Stomach (tissue), 9 donors: ENCODE results near the gene YPEL1. TPM values are rescaled to one million over a fixed set of nuclear protein-coding genes. Genes with fewer than 3 reads are reported as not detected.
"Not testable (repeated sequence)": the region's sequence is repeated elsewhere in the genome, so short reads cannot be mapped to it uniquely, and the experiment has no call there.

Experiments used
- DNase-seq, 2 donors: peaks; one replicate each; pipeline versions ENCODE4 v3.0.0 to v3.0.0-alpha.2; 2013 to 2019
- H3K27ac ChIP-seq, 5 donors: fragments of 200-600 bp in 4 of 5; sonication (generic) in 4 of 5; one replicate each; pipeline ENCODE4 v1.5.1; 2013 to 2019; ENCODE audit warnings: mild to moderate bottlenecking in 1 of 5, moderate library complexity in 1 of 5
- H3K27me3 ChIP-seq, 3 donors: fragments of 200-600 bp; sonication (generic); one replicate each; pipeline ENCODE4 v1.5.1; 2017 to 2019; ENCODE audit warnings: mixed run types in 1 of 3
- H3K36me3 ChIP-seq, 4 donors: fragments of 200-600 bp; sonication (generic); 1 replicate in 3 of 4; 2 replicates in 1 of 4; pipeline ENCODE4 v1.5.1; 2016 to 2019
- H3K4me1 ChIP-seq, 4 donors: fragments of 200-600 bp; sonication (generic); one replicate each; pipeline ENCODE4 v1.5.1; 2016 to 2019
- H3K4me3 ChIP-seq, 4 donors: fragments of 200-600 bp; sonication (generic) in 3 of 4; one replicate each; pipeline ENCODE4 v1.5.1; 2016 to 2019; ENCODE audit warnings: mild to moderate bottlenecking in 1 of 4
- H3K9me3 ChIP-seq, 4 donors: fragments of 200-600 bp; sonication (generic); one replicate each; pipeline ENCODE4 v1.5.1; 2016 to 2019
- CTCF ChIP-seq, 7 experiments: fragments of 450-650 bp in 4 of 7; fragments of 200-600 bp in 3 of 7; sonication (generic) in 3 of 7; IDR thresholded peaks; one replicate each; pipeline ENCODE4 v1.5.1; 2016 to 2019; ENCODE audit warnings: antibody characterized with exemption in 7 of 7, control low read depth in 2 of 7, mild to moderate bottlenecking in 1 of 7
- EP300 ChIP-seq: sonication (generic); formaldehyde crosslinking; IDR thresholded peaks from one replicate; pipeline ENCODE4 v1.6.1; 2017; ENCODE audit warnings: antibody characterized with exemption
- POLR2A ChIP-seq, 4 donors: fragments of 450-650 bp; IDR thresholded peaks; one replicate each; pipeline ENCODE4 v1.6.1; 2016; ENCODE audit warnings: antibody characterized with exemption in 4 of 4, control low read depth in 2 of 4, mild to moderate bottlenecking in 1 of 4, moderate library complexity in 1 of 4
- POLR2AphosphoS5 ChIP-seq, 3 donors: sonication (generic); formaldehyde crosslinking; IDR thresholded peaks; one replicate each; pipeline ENCODE4 v1.6.1; 2016; ENCODE audit warnings: antibody characterized with exemption in 3 of 3
- WGBS, 5 donors: extraction: QIAGEN DNeasy Blood & Tissue Kit in 3 of 5; methylation state at CpG; one replicate each; pipeline versions ENCODE4 v1.1.5 to v1.1.7; 2013 to 2018; 5-methylcytosine and 5-hydroxymethylcytosine counted together
- intact Hi-C: fragments of 100-400 bp; cut with DNase I; formaldehyde crosslinking; loops from one replicate; pipeline ENCODE4 v1.15.1; 2023; ENCODE audit warnings: low total_unique reads
- polyA plus RNA-seq, 3 donors: library from polyadenylated mRNA; stranded (reverse); fragments of 200-250 nt; gene quantifications; one replicate each; pipeline ENCODE4 v1.2.3, GENCODE V29; 2013
- total RNA-seq, 5 donors: library from RNA; depleted of rRNA; stranded (reverse); fragments of >200 nt; gene quantifications; one replicate each; pipeline versions ENCODE4 v1.1.0 to v1.2.3, GENCODE V29; 2014 to 2016
- donor health status: healthy with polysubstance abuse.
- donor health status: Bipolar disorder and iron deficiency.
- donor health status: healthy.

YPEL1 gene
- total and polyA plus RNA-seq, 8 donors, result 0.58 to 22.2 (median 4.4) TPM

- intact Hi-C loops, result no loop called here
- Histone ChIP-seq H3K27me3 (no peaks in the 10 kb centered on the region), H3K4me1 (peaks cover 23 to 31% (median 27%) of the 10 kb centered on the region in 4 donors), H3K9me3 (no peaks in the 10 kb centered on the region), H3K36me3 (peaks cover 0 to 30% (median 28%) of the 10 kb centered on the region in 4 donors), H3K27ac (peak overlapping the region in 3 of 5 donors; percentile 46 to 54 (median 48)), H3K4me3 (no peak overlapping the region)
- WGBS, 5 donors, result 14 to 34% (median 31%) methylated on average over 7 of the region's 7 CpGs
- DNase-seq, result peak; percentile 66 to 82
- TF ChIP-seq EP300 (no peak), POLR2AphosphoS5 (IDR thresholded peaks at IDR 0.05) (peak in 1 of 3 donors; percentile 56)
Measured at GRCh38 chr22:21754523-21754922, 18.9 kb upstream of the YPEL1 start.

DNA sequence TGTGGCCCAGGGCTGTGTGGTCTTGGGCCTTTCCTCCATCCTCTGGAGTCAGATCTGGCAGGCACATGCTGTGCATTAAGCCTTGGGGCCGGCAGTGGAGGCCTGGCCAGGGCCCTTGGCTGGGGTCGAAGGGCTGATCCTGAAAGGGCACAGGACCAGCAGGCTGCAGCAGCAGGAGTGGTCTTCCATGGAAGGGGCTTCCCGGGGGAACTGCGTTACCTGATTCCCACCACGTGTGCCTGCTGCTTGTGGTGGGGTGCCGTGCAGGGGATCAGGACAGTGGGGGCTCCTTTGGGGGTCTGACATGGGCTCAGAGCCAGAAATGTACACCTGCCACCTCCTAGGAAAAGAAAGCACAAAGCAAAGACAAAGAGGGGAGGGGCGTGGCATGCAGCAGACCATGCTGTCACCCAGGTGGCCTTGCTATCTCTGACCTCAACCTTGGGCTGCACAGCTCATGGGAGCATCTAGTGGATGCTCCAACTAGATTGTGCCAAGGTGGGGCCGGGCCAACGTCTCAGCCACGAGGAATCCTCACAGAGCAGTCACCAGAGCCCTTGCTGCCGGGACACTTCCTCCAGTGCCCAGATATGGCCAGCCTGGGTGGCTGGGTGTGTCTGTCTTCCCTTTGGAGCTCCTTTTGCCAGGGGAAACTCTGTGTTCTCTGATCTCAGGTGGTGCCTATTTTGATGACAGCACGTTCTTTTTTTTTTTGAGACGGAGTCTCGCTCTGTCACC is 17.9 kb upstream of the YPEL1 start:
- Histone ChIP-seq H3K9me3 (no peaks in the 10 kb centered on the region), H3K27me3 (no peaks in the 10 kb centered on the region), H3K27ac (no peak overlapping the region), H3K4me3 (no peak overlapping the region), H3K36me3 (peaks cover 0 to 20% (median 18%) of the 10 kb centered on the region in 4 donors), H3K4me1 (peaks cover 23 to 31% (median 27%) of the 10 kb centered on the region in 4 donors)
- 51 to 74% (median 65%) methylated on average over 13 to 14 of the region's 14 CpGs for WGBS, 5 donors
- DNase-seq, result no peak
- intact Hi-C loops, result no loop called here
- no peak for TF ChIP-seq EP300
- peak in 1 of 3 donors; percentile 6 for TF ChIP-seq POLR2AphosphoS5 (IDR thresholded peaks at IDR 0.05)
- no peak for TF ChIP-seq POLR2A (IDR thresholded peaks at IDR 0.05)

DNA sequence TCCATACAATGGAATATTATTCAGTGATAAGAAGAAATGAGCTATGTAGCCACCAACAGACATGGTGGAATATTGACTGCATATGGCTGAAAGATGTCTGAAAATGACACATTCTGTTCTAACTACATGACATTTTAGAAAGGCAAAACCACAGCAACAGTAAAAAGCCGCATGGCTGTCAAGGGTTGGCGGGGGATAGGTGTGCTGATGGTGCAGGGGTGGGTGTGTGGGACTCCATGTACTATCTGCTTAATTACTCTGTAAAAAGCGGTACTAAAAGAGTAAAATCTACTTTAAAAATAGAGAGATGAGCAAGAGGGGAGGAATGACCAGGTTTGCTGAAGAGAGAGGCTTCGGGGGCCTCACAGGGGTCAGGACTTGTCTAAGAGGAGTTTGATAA is 16.7 kb upstream of the YPEL1 start:
- Histone ChIP-seq H3K9me3 (no peaks in the 10 kb centered on the region), H3K4me3 (no peak overlapping the region), H3K36me3 (peaks cover 0 to 7% (median 6%) of the 10 kb centered on the region in 4 donors), H3K4me1 (peaks cover 23 to 31% (median 27%) of the 10 kb centered on the region in 4 donors), H3K27ac (no peak overlapping the region), H3K27me3 (no peaks in the 10 kb centered on the region)
- TF ChIP-seq EP300, result no peak
- no peak for TF ChIP-seq POLR2AphosphoS5 (IDR thresholded peaks at IDR 0.05)
- TF ChIP-seq POLR2A (IDR thresholded peaks at IDR 0.05), result no peak
- TF ChIP-seq CTCF (IDR thresholded peaks at IDR 0.05), result no peak
- intact Hi-C loops, result no loop called here
- no peak for DNase-seq
- 94 to 97% (median 96%) methylated on average over 4 of the region's 4 CpGs for WGBS, 5 donors

DNA sequence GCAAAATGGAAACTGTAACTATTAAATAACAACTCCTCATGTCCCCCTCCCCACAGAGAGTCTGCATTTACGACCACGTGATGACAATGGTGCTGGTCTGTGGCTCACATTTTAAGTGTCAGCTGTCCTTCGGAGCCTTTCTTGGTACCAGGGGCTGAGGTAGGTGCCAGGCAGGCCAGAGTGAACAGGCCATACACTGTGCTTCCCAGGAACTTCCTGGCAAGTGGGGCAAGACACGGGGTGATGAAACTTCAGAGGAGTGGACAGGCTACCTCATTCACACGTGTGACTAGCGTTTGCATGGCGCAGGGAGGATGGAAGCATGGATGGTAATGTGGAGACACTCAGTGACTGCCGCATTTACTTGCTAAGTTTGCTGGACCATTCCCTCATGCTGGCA is 10.4 kb upstream of the YPEL1 start:
- TF ChIP-seq POLR2AphosphoS5 (IDR thresholded peaks at IDR 0.05) (no peak), POLR2A (IDR thresholded peaks at IDR 0.05) (no peak), CTCF (IDR thresholded peaks at IDR 0.05) (no peak), EP300 (no peak)
- Histone ChIP-seq H3K36me3 (no peaks in the 10 kb centered on the region), H3K27me3 (no peaks in the 10 kb centered on the region), H3K9me3 (no peaks in the 10 kb centered on the region), H3K27ac (no peak overlapping the region), H3K4me1 (no peaks in the 10 kb centered on the region), H3K4me3 (no peak overlapping the region)
- intact Hi-C loops, result no loop called here
- 82 to 96% (median 84%) methylated on average over 8 of the region's 8 CpGs for WGBS, 5 donors
- DNase-seq, result no peak

DNA sequence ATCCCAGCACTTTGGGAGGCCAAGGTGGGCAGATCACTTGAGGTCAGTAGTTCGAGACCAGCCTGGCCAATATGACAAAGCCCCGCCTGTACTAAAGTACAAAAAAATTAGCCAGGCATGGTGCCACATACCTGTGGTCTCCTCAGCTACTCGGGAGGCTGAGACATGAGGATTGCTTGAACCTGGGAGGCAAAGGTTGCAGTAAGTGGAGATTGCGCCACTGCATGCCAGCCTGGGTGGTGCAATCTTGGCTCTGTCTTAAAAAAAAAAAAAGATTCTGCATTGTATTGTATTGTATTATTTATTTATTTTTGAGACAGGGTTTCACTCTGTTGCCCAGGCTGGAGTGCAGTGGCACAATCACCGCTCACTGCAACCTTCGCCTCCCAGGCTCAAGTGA is 9.3 kb upstream of the YPEL1 start:
- H3K36me3 ChIP-seq, intact Hi-C loops, H3K4me1 ChIP-seq, H3K4me3 ChIP-seq, H3K27me3 ChIP-seq, DNase-seq, H3K9me3 ChIP-seq, H3K27ac ChIP-seq: not testable (repeated sequence)
- 84 to 87% (median 86%) methylated on average over 6 of the region's 6 CpGs for WGBS, 5 donors

GRCh38 chr22:21741790-21742189 is 6.2 kb upstream of the YPEL1 start:
- no peak for TF ChIP-seq EP300
- TF ChIP-seq POLR2AphosphoS5 (IDR thresholded peaks at IDR 0.05), result no peak
- TF ChIP-seq CTCF (IDR thresholded peaks at IDR 0.05), result no peak
- Histone ChIP-seq H3K4me3 (no peak overlapping the region), H3K4me1 (no peaks in the 10 kb centered on the region), H3K27me3 (no peaks in the 10 kb centered on the region), H3K36me3 (no peaks in the 10 kb centered on the region), H3K27ac (no peak overlapping the region), H3K9me3 (no peaks in the 10 kb centered on the region)
- 71 to 88% (median 87%) methylated on average over 6 of the region's 6 CpGs for WGBS, 5 donors
- DNase-seq, result no peak
- intact Hi-C loops, result no loop called here
